GM18499 (cell line): Measurements from ENCODE around the gene DPF1.
"Not testable (repeated sequence)": the region's sequence is repeated elsewhere in the genome, so short reads cannot be mapped to it uniquely, and the experiment has no call there.

ENCODE experiments used
- ATAC-seq: cut with Tn5 transposase; IDR thresholded peaks from one replicate; pipeline ENCODE4 v1.9.1; 2021; ENCODE audit warnings: moderate number of reproducible peaks; ENCODE audit not compliant: insufficient read depth, unreplicated experiment

The DPF1 gene

DNA sequence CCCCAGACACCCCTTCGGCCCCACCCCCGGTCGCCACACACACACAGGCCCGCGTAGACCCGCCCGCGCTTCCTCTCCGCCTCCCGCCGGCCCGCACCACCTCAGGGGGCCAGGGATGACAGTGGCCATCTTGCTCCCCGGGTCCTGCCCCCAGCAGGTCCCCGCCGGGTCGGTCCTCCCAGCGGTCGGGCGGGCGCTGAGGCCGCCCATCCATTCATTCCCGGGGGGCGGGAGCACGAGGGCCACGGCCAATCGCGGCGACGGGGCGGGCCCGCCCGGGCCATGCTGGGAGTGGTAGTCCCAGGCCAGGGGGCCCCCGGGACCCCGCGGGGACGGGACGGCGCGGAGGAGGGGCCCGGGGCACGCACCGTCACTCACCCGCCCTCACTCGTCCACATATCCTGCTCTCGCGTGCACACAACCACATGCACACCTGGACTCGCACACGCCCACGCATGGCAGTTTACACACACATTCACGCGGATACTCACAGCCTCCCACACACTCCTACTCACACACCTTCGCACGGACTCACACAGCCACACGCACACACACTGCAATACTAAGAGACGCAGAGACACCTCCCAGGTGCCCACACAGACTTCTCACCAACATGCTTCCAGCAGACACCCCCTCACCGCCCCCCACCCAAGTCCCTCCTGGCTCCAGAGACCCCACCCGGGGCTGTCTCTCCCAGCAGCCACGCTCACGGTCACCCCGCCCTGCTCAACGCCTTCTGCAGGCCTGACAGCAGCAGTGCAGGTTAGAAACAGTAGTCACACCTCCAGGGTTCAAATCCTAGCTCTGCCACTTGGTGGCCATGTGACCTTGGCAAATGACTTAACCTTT is at the start of gene DPF1:
DPF1 (minus strand) TSS at position 209 of the 849 bp plus-strand sequence; CDS start at position 129, 80 bp downstream.
- ATAC-seq: no peak

DNA sequence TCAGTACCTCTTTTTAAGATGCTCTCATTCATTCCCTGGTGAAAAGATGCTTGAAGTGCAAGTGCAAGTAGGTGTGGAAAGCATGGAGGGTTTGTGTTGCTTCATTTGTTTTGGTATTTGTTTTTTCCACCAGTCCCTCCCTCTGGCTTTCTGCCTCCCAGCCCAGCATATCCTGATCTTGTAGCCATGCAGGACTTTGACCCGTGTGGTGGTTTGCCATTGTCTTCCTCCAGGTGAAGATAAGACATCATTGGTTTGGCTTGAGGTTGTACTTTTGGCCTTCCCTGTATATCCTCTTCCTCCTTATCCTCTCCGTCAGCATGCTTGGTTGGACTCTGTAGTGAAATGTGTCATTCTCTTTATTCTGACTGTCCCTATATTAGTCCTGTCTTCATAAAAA is 49.5 kb upstream of the DPF1 start:
- ATAC-seq: no peak

DNA sequence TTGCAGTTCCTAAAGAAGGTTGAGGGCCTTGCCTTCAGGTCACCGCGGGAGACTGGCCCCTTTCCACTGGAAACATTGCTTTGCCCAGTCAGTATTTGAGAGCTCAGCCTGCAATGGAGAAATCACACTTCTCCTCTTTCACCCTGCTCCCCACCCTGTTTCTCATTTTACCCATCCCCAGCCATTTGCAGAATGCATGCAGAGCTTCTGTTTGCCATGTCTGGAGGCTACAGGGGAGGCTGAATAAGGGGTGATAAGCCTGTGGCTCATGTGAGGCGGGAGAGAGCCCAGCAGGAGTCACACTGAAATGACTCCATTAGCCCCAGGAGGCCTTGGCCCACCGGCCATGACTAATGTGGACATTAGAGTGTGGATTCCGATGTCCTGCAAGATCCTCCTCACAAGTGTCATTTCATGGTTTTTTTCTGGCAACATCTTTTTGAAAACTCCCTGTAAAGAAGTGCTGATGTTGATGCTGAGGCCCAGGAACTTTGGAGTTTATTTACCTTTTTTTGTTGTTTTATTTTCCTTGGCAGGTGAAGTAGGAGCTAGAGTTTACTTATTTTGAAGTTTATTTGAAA is 46.7 kb upstream of the DPF1 start:
- no peak for ATAC-seq

DNA sequence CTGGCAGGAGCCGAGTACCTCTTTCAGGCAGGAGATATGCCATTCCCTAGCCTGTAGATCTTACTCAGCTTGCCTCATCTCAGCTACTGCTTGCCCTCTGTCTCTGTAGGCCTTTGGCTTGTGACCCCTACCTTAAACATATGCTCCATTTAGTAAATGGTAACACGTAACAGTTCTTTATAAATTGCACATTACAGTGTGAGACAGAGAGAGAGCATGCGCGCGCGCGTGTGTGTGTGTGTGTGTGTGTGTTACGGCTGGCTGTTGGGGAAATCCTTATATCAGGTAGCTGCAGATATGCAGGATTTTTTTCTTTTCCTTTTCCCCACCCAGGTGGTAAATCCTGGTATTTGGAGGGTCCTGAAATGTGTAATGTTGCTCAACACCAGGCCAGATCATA is 44.5 kb upstream of the DPF1 start:
- ATAC-seq: no peak

DNA sequence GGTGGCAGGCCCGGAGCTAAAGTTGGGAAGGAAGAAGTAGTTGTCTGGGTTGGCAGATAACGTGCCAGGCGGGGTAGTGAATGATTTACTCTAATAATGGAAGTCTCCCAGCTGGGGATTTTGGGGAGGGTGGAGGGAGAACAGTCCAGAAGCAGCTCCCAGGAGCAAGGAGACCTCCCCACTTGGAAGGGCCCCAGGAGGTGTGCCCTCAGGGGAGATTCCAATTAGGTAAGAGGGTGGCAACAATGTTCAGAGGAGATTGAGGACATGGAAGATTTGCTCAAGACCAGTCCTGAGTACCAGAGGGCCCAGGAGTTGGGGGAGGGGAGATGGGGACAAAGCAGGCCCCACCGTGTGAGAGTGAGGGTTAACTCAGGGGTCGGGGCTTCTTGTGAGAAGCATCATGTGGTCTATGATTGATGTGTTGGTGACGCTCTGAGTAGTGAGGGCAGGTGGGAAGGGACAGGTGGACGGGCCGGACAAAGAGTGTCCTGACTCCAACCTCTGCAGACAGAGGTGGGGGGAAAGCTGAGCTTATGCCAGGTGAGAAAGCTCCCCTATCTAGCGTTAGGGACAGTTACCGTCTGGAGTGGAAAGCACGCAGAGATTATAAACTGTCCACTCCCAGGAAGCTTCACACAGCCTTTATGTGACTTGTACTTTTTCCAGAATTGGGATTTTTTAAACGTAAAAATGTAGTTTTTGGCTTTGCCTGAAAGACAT is 43.9 kb upstream of the DPF1 start:
- no peak for ATAC-seq

DNA sequence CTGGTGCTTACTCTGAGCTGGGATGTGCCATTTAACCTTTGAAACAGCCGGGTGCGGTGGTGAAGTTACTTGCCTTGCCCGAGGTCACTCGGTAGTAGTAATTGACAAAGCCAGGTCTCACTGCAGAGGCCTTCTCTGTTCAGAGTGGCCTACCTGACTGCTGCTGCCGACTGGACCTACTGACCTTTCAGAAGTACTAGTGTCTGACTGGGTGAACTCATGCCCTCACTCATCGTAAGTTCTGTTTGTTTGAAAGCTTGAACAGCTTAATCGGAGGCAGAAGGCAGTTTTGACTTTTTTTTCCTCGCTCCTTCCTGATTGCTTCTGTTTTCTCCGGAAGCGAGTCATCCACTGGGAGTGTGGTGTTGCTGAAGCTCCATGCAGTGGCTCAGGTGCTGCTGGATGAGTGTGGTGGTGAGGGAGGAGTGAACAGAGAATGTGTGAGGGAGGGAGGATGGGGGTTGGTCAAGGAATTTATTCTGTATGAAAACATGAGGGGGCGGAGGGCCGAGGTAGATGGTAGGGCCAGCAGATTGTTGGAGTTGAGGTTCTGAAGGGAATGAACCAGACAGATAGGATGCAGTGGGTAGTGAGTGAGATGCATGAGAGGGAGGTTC is 43.1 kb upstream of the DPF1 start:
- no peak for ATAC-seq

DNA sequence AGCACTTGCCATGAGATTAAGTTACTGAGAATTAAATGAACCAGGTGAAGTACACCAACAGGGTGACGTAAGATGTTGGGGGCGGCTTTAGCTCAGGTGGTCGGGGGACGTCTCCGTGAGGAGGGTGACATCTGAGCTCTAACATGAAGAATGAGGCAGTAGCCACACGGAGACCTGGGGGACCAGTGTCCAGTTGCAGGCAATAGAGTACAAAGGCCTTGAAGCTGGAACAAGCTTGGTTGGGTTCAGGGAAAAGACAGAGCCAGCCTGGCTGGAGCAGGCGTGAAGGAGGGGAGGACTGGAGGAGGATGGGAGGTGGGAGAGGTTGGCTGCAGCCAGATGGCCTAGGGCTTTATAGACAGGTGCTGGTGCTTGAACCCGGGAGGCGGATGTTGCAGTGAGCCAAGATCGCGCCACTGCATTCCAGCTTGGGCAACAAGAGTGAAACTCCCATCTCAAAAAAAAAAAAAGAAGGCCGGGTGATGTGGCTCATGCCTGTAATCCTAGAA is 42.0 kb upstream of the DPF1 start:
- ATAC-seq: no peak

DNA sequence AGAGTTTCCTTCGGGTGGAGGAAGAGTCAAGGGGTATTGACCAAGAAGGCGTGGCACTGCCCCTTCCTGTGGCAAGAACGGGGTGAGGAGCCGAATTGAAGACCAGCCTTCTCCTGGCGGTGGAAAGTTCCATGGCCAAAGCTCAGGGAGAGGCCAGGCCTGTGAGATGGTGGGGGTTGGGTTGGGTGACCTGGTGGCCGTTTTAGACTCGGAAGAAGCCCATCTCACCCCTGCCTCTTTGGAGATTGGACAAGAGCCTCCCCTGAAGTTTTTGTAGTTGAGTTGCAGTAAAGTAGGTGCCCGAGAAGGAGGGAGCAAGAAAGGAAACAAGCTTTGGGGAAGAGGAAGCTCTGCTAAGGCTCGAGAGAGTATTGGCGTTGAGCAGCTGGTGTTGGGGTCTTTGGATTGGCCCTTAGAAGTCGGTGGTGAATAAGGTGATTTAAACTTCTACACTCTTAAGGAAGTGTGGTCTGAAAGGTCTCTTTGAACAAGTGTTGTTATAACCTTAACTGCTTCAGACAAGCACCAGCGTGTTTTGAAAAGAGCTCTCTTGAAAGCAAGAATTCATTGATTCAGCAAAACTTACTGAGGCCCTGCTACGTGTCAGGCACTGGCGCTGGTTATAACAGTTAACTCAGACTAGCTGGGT is 41.3 kb upstream of the DPF1 start:
- no peak for ATAC-seq

DNA sequence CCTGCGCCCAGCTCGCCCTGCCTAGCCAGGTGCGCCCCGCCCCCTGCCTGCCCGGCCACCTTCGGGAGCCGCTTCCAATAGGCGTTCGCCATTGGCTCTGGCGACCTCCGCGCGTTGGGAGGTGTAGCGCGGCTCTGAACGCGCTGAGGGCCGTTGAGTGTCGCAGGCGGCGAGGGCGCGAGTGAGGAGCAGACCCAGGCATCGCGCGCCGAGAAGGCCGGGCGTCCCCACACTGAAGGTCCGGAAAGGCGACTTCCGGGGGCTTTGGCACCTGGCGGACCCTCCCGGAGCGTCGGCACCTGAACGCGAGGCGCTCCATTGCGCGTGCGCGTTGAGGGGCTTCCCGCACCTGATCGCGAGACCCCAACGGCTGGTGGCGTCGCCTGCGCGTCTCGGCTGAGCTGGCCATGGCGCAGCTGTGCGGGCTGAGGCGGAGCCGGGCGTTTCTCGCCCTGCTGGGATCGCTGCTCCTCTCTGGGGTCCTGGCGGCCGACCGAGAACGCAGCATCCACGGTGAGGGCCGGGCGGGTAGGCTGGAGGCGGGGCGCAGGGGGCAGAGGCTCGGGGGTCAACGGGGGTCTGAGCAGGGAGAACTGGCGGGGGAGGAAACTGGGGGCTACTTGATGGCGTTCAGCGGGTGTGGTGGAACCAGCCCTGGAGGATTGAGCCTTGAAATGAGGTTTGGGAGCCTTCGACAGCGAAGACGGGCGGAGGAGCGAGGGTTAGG is 40.6 kb upstream of the DPF1 start, which contains the start of gene SPINT2:
SPINT2 (plus strand) TSS at position 88 of the 727 bp plus-strand sequence; CDS start at position 408, 320 bp downstream.
- no peak for ATAC-seq

DNA sequence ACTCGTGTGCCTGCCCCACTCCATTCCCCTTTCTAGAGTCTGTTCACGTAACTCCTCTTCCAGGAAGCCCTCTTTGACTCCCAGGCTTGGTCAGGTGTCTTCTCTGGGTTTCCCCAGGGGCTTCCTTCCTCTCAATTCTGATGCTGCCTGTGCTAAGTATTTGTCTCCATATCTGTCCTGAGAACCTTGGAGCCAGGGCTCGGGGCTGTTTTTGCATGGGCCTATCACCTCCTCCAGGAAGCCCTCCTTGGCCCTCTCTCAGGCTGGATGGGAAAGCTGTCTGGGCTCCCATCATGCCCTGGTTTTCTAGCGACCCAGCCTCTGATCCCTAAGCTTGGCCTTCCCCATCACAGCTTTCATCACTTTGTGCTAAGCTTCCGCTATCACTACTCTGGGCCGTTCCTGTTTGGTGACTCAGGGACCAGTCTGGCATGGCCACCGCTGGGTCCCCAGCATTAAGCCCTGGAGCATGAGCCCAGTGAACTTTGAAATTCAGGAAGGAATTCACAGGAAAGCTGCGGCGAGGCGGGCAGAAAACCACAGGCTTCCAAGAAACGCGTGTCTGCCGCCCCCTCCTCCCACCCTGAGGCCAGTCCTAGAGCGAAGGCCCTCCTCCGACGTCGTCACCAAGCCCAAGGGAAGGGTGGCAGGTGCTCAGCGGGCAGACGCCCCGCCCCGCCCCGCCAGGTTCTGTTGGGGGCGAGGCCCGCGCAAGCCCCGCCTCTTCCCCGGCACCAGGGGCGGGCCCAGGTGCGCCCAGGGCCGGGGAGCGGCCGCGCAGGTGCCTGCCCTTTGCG is 39.9 kb upstream of the DPF1 start:
- ATAC-seq: no peak

DNA sequence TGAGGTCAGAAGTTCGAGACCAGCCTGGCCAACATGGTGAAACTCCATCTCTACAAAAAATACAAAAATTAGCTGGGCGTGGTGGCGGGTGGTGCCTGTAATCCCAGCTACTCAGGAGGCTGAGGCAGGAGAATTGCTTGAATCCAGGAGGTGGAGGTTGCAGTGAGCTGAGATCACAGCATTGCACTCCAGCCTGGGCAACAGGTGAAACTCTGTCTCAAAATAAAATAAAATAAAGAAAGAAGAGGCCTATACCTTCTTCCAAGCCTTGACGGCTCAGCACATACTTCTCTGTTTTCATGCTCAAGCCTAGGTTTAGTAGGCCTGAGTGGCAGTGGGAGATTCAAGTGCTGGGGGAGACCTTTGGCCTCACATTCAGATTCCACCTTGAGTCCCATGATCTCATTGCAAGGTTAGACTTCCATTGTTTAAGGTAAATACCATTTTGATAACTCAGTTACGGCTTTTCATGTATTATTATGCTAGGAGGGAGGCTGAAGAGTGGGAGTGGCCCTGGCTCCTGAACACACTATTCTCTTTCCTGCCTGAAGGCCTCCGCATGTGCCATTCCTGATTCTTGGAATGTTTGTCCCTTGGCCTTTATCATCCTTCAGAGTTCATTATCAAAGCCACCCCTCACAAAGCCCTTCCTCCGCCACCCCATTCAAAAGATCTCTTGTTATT is 38.7 kb upstream of the DPF1 start:
- ATAC-seq: no peak

DNA sequence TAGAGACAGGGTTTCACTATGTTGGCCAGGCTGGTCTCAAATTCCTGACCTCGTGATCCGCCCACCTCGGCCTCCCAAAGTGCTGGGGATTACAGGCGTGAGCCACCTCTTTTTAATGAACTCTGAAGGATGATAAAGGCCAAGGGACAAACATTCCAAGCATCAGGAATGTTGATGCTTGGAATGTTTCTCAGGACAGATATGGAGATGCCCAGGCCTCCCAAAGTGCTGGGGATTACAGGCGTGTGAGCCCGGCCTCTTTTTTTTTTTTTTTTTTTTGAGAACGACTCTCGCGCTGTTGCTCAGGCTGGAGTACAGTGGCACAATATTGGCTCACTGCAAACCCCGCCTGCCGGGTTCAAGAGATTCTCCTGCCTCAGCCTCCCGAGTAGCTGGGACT is 37.9 kb upstream of the DPF1 start:
- not testable (repeated sequence) for ATAC-seq

DNA sequence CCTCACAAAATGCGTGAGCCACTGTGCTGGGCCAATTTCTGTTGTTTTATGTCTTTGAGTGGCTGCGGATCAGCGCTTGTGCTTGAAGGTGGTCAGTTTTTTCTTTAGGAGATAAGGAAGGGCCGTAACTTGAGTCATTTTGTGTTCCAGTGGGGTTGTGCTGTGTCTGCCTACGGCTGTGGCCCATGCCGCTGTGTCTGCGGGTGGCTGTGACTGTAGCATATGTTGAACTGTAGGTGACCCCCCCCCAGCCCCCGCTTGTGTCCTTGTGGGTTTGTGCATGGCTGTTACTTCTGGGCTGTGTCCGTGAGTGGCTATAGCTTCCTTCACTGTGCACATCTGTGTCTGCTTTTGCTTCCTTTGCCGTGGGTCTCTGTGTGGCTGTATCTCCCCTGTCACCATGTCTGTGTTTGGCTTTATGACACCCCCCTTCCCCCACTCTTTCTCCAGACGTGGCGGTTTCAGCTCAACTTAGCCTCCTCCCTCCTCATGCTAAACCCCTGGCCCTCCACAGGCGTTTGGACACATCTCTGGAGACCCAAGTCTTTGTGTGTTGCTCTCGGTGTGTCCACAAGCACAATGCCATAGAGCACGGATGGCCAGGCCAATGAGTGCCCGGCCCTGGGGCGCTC is 31.5 kb upstream of the DPF1 start:
- no peak for ATAC-seq

DNA sequence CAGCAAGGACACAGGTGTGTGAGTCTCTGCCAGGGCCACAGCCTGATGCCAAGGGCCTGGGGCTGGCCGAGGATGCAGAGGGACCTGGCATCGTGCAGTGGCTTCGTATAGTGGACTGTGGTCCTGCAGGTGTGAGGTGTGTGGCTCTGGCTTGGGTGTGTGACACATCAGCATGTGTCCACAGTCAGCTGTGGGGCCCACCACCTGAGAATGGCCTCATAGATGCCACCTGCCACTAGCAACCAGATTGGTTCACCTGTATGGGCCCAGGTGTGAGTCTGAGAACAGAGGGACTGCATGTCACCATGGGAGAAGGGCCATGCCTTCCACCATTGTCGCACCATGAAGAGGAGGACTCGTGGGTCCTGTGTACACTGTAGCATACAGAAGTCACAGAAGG is 29.8 kb upstream of the DPF1 start:
- no peak for ATAC-seq

DNA sequence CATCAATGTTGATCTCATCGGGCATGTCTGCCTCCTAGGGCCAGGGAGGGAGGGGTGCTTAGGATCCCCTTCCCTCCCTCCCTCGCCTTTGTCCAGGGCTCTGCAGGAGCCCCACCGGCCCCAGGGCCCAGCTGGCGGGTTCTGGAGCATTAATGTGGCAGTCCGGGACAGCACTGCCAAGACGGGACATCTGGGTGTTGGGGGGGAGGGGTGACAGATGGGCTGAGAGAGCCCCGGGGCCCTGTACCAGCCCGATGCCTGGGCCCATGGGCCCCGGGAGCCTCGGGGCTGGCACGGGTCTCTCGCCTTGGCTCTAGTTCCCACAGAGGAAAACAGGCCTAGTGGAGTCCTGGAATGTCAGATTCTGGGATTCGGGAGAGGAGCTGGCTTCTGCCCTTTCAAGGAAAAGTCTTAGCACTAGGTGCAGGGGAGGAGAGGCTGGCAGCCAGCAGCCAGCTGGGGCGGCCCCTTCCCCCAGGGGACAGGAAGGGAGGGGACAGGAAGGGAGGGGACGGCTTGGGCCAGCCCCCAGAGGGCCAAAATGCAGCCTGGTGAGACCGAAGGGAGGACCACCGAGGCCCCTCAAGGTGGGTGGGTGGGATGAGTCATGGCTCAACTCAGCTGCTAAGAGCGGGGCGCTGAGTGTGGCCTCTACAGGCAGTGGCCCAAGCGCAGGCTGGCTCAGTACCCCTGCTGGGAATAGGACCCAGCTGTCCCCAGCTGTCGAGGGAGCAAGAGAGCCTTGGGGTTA is 29.1 kb upstream of the DPF1 start:
- no peak for ATAC-seq

DNA sequence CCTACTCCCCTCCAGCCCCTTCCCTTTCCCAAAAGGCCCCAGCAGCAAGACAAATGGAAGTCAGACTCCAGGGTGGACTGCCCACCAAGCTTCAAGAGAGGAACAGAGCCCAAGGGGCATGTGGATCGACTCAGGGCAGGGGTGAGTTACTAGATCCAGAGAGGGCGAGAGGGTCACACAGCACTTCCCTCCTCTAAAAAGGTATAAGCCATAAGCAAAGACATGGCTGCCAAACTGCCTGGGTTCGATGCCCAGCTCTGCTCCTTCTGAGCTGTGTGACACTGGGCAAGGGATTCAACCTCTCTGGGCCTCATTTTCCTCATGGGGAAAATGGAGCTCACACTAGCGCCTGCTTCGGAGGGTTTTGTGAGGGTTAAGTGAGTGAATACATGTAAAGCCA is 28.4 kb upstream of the DPF1 start:
- ATAC-seq: no peak

DNA sequence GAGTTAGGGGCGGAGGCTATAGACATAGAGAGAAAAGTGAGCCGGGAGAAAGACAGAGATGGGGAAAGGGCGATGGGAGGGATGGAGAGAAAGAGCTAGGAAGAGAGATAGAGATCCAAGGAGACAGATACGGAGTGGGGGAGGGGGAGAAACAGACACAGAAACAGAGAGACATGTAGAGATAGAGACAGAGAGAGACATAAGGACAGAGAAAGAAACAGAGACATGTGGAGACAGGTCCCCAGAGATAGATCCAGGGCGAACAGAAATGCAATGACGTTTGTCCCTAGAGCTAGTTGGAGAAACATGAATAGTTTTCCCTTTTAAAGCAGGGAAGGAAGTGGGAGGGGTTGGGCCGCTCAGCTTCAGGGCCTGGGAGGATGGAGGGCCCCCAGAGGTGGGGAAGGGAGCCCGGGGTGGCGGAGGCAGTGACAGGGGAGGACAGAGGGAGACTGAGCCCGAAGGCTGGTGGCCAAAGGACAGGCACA is 27.6 kb upstream of the DPF1 start:
- no peak for ATAC-seq
